ENCODE results near the gene CDC42EP2.
A peak's percentile ranks its signal among the peaks of the same experiment; 100 is the strongest.

Gene CDC42EP2

GRCh38 chr11:65298131-65298535 lies 16.5 kb upstream of the CDC42EP2 start:
- no peak for DNase-seq (ENCODE audit: low read depth)

GRCh38 chr11:65298655-65299179 lies 15.9 kb upstream of the CDC42EP2 start:
- no peak for DNase-seq (ENCODE audit: low read depth)

GRCh38 chr11:65300621-65301275 lies 13.9 kb upstream of the CDC42EP2 start:
- no peak for DNase-seq (ENCODE audit: low read depth)

GRCh38 chr11:65301491-65302329 lies 13.0 kb upstream of the CDC42EP2 start:
- no peak for DNase-seq (ENCODE audit: low read depth)

- no peak for DNase-seq (ENCODE audit: low read depth)
Measured at GRCh38 chr11:65303555-65303954, 11.1 kb upstream of the CDC42EP2 start.

- no peak for DNase-seq (ENCODE audit: low read depth)
Measured at GRCh38 chr11:65304110-65304509, 10.6 kb upstream of the CDC42EP2 start.

- no peak for DNase-seq (ENCODE audit: low read depth)
Measured at GRCh38 chr11:65304613-65305012, 10.1 kb upstream of the CDC42EP2 start.

GRCh38 chr11:65305501-65306268 lies 9.0 kb upstream of the CDC42EP2 start:
- no peak for DNase-seq (ENCODE audit: low read depth)

GRCh38 chr11:65307298-65308229 lies 7.1 kb upstream of the CDC42EP2 start:
- no peak for DNase-seq (ENCODE audit: low read depth)

GRCh38 chr11:65308281-65308891 lies 6.3 kb upstream of the CDC42EP2 start:
- no peak for DNase-seq (ENCODE audit: low read depth)

- no peak for DNase-seq (ENCODE audit: low read depth)
Measured at GRCh38 chr11:65309006-65309405, 5.7 kb upstream of the CDC42EP2 start.

- no peak for DNase-seq (ENCODE audit: low read depth)
Measured at GRCh38 chr11:65310215-65310614, 4.5 kb upstream of the CDC42EP2 start.

GRCh38 chr11:65310736-65311135 lies 3.9 kb upstream of the CDC42EP2 start:
- DNase-seq (ENCODE audit: low read depth) = no peak

- DNase-seq (ENCODE audit: low read depth) = no peak
Measured at GRCh38 chr11:65311170-65311678, 3.4 kb upstream of the CDC42EP2 start.

GRCh38 chr11:65315204-65315865 lies 669 bp downstream of the CDC42EP2 start:
- DNase-seq (ENCODE audit: low read depth) = peak; percentile 63

- no peak for DNase-seq (ENCODE audit: low read depth)
Measured at GRCh38 chr11:65315866-65316226, 1.2 kb downstream of the CDC42EP2 start.

- no peak for DNase-seq (ENCODE audit: low read depth)
Measured at GRCh38 chr11:65316227-65317024, 1.8 kb downstream of the CDC42EP2 start.

- DNase-seq (ENCODE audit: low read depth) = no peak
Measured at GRCh38 chr11:65317025-65317786, 2.5 kb downstream of the CDC42EP2 start.

Data from activated T-helper 1 cell treated with Interleukin-2 at 50 U/mL for 16 hours (primary cell).